ENCODE measurements around the gene HSPA8. TPM values are rescaled to one million over a fixed set of nuclear protein-coding genes. Genes with fewer than 3 reads are reported as not detected.
A peak's percentile ranks its signal among the peaks of the same experiment; 100 is the strongest.
"Not testable (repeated sequence)": the region's sequence is repeated elsewhere in the genome, so short reads cannot be mapped to it uniquely, and the experiment has no call there.

HSPA8 gene
- polyA plus RNA-seq, 1 experiment: 2,832 TPM

DNA sequence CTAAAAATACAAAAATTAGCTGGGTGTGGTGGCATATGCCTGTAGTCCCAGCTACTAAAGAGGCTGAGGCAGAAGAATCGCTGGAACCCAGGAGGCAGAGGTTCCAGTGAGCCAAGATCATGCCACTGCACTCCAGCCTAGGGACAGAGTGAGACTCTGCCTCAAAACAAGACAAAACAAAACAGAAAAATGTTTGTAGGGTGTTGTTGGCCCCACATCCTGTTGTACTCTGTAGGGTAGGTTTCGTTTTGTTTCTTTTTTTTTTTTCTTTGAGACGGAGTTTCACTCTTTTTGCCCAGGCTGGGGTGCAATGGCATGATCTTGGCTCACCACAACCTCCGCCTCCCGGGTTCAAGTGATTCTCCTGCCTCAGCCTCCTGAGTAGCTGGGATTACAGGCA is 25.7 kb upstream of the HSPA8 start:
- CTCF ChIA-PET: interaction anchor here (1.5 kb wide), 1 partner anchor 15 kb away, joined by 4 read pairs; no protein-coding TSS in a partner anchor
- H3K36me3 ChIP-seq (ENCODE audit: control insufficient read depth, insufficient read depth, low read length); POLR2A ChIA-PET; H3K27me3 ChIP-seq (ENCODE audit: control insufficient read depth, insufficient read depth, low read length); DNase-seq (ENCODE audit: low read depth); H3K4me3 ChIP-seq (ENCODE audit: low read depth, low read length): not testable (repeated sequence)

DNA sequence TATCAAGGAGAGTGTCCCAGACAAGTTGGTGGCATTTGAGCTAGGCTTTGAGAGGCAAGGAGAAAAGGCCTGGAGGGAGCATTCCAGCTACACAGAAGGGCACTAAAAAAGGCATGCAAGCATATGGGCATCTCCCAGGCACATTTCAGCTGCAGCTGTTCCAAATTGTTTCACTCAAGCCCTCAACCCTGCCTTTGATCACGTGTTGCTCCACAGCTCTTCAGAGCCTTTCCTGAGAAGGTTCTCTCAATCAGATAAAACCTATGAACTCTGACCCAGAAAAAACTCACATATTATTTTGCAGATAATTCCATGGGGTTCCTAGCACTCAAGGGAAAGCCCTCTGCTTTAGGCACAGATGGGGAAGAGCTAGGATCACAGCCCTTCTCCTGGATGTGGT is 24.4 kb upstream of the HSPA8 start:
- CTCF ChIA-PET: interaction anchor here (1.3 kb wide), 1 partner anchor 161 kb away, joined by 7 read pairs; no protein-coding TSS in a partner anchor
- H3K36me3 ChIP-seq (ENCODE audit: control insufficient read depth, insufficient read depth, low read length): peaks cover 8% of the 10 kb centered on the region
- TF ChIP-seq, protein P1, sequence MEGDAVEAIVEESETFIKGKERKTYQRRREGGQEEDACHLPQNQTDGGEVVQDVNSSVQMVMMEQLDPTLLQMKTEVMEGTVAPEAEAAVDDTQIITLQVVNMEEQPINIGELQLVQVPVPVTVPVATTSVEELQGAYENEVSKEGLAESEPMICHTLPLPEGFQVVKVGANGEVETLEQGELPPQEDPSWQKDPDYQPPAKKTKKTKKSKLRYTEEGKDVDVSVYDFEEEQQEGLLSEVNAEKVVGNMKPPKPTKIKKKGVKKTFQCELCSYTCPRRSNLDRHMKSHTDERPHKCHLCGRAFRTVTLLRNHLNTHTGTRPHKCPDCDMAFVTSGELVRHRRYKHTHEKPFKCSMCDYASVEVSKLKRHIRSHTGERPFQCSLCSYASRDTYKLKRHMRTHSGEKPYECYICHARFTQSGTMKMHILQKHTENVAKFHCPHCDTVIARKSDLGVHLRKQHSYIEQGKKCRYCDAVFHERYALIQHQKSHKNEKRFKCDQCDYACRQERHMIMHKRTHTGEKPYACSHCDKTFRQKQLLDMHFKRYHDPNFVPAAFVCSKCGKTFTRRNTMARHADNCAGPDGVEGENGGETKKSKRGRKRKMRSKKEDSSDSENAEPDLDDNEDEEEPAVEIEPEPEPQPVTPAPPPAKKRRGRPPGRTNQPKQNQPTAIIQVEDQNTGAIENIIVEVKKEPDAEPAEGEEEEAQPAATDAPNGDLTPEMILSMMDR (IDR thresholded peaks at IDR 0.05; ENCODE audit: insufficient read depth, low read depth, low read length): no peak
- POLR2A ChIA-PET: no interaction called here
- no peaks in the 10 kb centered on the region for H3K27me3 ChIP-seq (ENCODE audit: control insufficient read depth, insufficient read depth, low read length)
- no peak for DNase-seq (ENCODE audit: low read depth)
- no peak overlapping the region for H3K4me3 ChIP-seq (ENCODE audit: low read depth, low read length)

DNA sequence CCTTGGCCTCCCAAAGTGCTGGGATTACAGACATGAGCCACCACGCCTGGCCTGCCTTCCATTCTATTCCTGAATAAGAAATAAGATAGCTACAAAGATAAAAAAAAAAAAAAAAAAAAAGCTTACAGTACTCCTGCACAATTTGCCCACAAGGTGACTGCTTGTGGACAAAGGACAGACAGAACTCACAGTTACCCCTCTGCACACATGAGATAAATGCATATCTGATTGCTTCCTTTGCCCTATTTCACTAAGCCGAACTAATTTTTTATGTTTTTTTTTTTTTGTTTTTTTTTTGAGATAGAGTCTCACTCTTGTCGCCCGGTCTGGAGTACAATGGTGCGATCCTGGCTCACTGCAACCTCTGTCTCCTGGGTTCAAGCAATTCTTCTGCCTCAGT is 23.6 kb upstream of the HSPA8 start:
- Histone ChIP-seq H3K27me3 (ENCODE audit: control insufficient read depth, insufficient read depth, low read length) (no peaks in the 10 kb centered on the region), H3K4me3 (ENCODE audit: low read depth, low read length) (no peak overlapping the region), H3K36me3 (ENCODE audit: control insufficient read depth, insufficient read depth, low read length) (peaks cover 8% of the 10 kb centered on the region)
- ChIA-PET CTCF (interaction anchor here (1.2 to 1.3 kb wide), 2 partner anchors 30 to 162 kb away, joined by 3 to 7 read pairs; no protein-coding TSS in a partner anchor), POLR2A (no interaction called here)
- TF ChIP-seq, protein P1 (IDR thresholded peaks at IDR 0.05; ENCODE audit: insufficient read depth, low read depth, low read length): no peak
- DNase-seq (ENCODE audit: low read depth): no peak

GRCh38 chr11:123084454-123084853 is 22.5 kb upstream of the HSPA8 start:
- no peak overlapping the region for H3K4me3 ChIP-seq (ENCODE audit: low read depth, low read length)
- no peak for DNase-seq (ENCODE audit: low read depth)
- TF ChIP-seq, protein P1 (IDR thresholded peaks at IDR 0.05; ENCODE audit: insufficient read depth, low read depth, low read length): no peak
- H3K36me3 ChIP-seq (ENCODE audit: control insufficient read depth, insufficient read depth, low read length): peaks cover 13% of the 10 kb centered on the region
- no peaks in the 10 kb centered on the region for H3K27me3 ChIP-seq (ENCODE audit: control insufficient read depth, insufficient read depth, low read length)
- ChIA-PET CTCF (interaction anchor here (0.6 kb wide), 1 partner anchor 30 kb away, joined by 3 read pairs; no protein-coding TSS in a partner anchor), POLR2A (no interaction called here)

DNA sequence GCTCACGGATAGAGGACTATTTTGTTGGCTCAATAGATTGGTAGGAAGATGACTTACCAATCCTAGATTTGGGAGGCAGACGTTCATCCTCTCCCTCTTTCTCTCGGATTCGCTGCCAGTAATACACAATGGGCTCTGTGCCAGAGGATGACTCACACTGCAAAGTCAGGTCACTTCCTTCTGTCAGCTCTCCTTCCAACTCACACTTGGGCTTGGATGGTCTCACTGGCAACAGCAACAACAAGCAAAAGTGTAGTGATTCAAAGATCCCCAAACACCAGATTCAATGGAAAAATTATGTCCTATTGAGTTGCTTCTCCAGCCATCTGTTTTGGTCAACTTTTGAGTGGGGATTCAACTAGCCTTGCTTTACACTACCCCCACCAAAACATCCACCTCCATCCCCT is 21.7 kb upstream of the HSPA8 start:
- CTCF ChIA-PET: interaction anchor here (0.6 to 1.1 kb wide), 3 partner anchors 9 to 19 kb away, joined by 3 to 4 read pairs (median 4); no protein-coding TSS in a partner anchor
- TF ChIP-seq, protein P1 (IDR thresholded peaks at IDR 0.05; ENCODE audit: insufficient read depth, low read depth, low read length): no peak
- POLR2A ChIA-PET: interaction anchor here (0.6 kb wide), 1 partner anchor 18 kb away, joined by 4 read pairs; no protein-coding TSS in a partner anchor
- no peaks in the 10 kb centered on the region for H3K27me3 ChIP-seq (ENCODE audit: control insufficient read depth, insufficient read depth, low read length)
- no peak overlapping the region for H3K4me3 ChIP-seq (ENCODE audit: low read depth, low read length)
- DNase-seq (ENCODE audit: low read depth): peak; percentile 91
- H3K36me3 ChIP-seq (ENCODE audit: control insufficient read depth, insufficient read depth, low read length): peaks cover 13% of the 10 kb centered on the region

- Histone ChIP-seq H3K4me3 (ENCODE audit: low read depth, low read length) (no peak overlapping the region), H3K36me3 (ENCODE audit: control insufficient read depth, insufficient read depth, low read length) (peaks cover 13% of the 10 kb centered on the region), H3K27me3 (ENCODE audit: control insufficient read depth, insufficient read depth, low read length) (no peaks in the 10 kb centered on the region)
- CTCF ChIA-PET: interaction anchor here (0.6 to 1.1 kb wide), 3 partner anchors 9 to 20 kb away, joined by 3 to 4 read pairs (median 4); no protein-coding TSS in a partner anchor
- POLR2A ChIA-PET: interaction anchor here (0.6 kb wide), 1 partner anchor 19 kb away, joined by 4 read pairs; no protein-coding TSS in a partner anchor
- no peak for DNase-seq (ENCODE audit: low read depth)
- TF ChIP-seq, protein P1 (IDR thresholded peaks at IDR 0.05; ENCODE audit: insufficient read depth, low read depth, low read length): no peak
Observed at GRCh38 chr11:123082977-123083376, 21.0 kb upstream of the HSPA8 start.
